GM12892 (cell line): ENCODE measurements around the gene FAM210B.

Experiments used
- POLR2A ChIP-seq: IDR thresholded peaks from 2 replicates; pipeline ENCODE4 v1.6.1; 2011; ENCODE audit warnings: low read depth, low read length, control low read depth
- POLR2AphosphoS5 ChIP-seq: IDR thresholded peaks from 2 replicates; pipeline ENCODE4 v1.6.1; 2011; ENCODE audit warnings: low read depth, low read length, control low read depth
- TAF1 ChIP-seq: IDR thresholded peaks from 2 replicates; pipeline ENCODE4 v1.6.1; 2011; ENCODE audit warnings: low read depth, mild to moderate bottlenecking, control low read depth, low read length, borderline replicate concordance

DNA sequence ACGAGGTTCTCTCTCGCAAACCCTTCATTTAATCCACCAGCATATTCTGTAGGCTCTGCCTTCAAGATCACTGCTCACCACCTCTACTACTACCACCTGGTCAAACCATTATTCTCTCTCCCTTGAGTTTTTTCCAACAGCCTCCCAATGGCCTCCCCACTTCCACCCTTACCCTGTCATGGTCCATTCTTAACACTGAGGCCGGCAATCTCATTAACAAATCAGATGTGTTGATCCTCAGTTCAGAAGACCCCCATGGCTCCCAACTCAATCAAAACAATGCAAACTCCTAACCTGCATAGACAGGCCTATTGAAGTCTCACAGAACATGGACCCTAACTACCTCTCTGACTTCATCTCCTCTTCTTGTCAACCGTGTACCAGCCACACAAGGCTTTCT lies 31.0 kb downstream of the FAM210B start:
- no peak for TF ChIP-seq POLR2A
- no peak for TF ChIP-seq TAF1
- TF ChIP-seq POLR2AphosphoS5 = no peak
